Fibroblast of lung (primary cell): ENCODE measurements around the gene MCCC2. TPM values are rescaled to one million over a fixed set of nuclear protein-coding genes. Genes with fewer than 3 reads are reported as not detected.
"Not testable (repeated sequence)": the region's sequence is repeated elsewhere in the genome, so short reads cannot be mapped to it uniquely, and the experiment has no call there.

Source experiments
- DNase-seq, 2 donors: peaks; one replicate each; pipeline versions ENCODE4 v3.0.0 to v3.0.0-alpha.2; 2010; ENCODE audit warnings: low read depth in 2 of 2
- H2AFZ ChIP-seq: 2 replicates; pipeline ENCODE4 v1.5.1; 2012; ENCODE audit warnings: low read length, control low read depth, inconsistent platforms
- H3K27ac ChIP-seq: 2 replicates; pipeline ENCODE4 v1.5.1; 2011; ENCODE audit warnings: low read length, control low read depth; ENCODE audit not compliant: insufficient read depth
- H3K27me3 ChIP-seq: 2 replicates; pipeline ENCODE4 v1.5.1; 2011; ENCODE audit warnings: mild to moderate bottlenecking, low read length; ENCODE audit not compliant: control insufficient read depth, insufficient read depth
- H3K36me3 ChIP-seq: 2 replicates; pipeline ENCODE4 v1.5.1; 2011; ENCODE audit warnings: low read length; ENCODE audit not compliant: control insufficient read depth, insufficient read depth
- H3K4me1 ChIP-seq: 2 replicates; pipeline ENCODE4 v1.5.1; 2011; ENCODE audit warnings: low read length; ENCODE audit not compliant: control insufficient read depth, insufficient read depth; ENCODE audit errors: extremely low read depth
- H3K4me2 ChIP-seq: 2 replicates; pipeline ENCODE4 v1.5.1; 2011; ENCODE audit warnings: low read length, control low read depth; ENCODE audit not compliant: insufficient read depth; ENCODE audit errors: extremely low read depth
- H3K4me3 ChIP-seq, 4 experiments: fragments of 200-600 bp in 1 of 4; sonication (generic) in 1 of 4; replicated peaks in 1 of 4; 2 replicates each; pipeline ENCODE4 v1.5.1; 2011 to 2016; ENCODE audit warnings: low read length in 4 of 4, low read depth in 3 of 4, mild to moderate bottlenecking in 3 of 4, control low read depth in 2 of 4, inconsistent platforms in 1 of 4, mixed read lengths in 1 of 4; ENCODE audit not compliant: insufficient read depth in 1 of 4; ENCODE audit errors: control extremely low read depth in 1 of 4
- H3K79me2 ChIP-seq: 2 replicates; pipeline ENCODE4 v1.5.1; 2012; ENCODE audit warnings: mild to moderate bottlenecking, low read length, inconsistent platforms; ENCODE audit not compliant: control insufficient read depth, insufficient read depth
- H3K9ac ChIP-seq: 2 replicates; pipeline ENCODE4 v1.5.1; 2011; ENCODE audit warnings: mild to moderate bottlenecking, low read length, control low read depth; ENCODE audit not compliant: insufficient read depth
- H3K9me3 ChIP-seq: 2 replicates; pipeline ENCODE4 v1.5.1; 2012; ENCODE audit warnings: low read depth, low read length; ENCODE audit not compliant: control insufficient read depth, insufficient read depth
- H4K20me1 ChIP-seq: 2 replicates; pipeline ENCODE4 v1.5.1; 2011; ENCODE audit warnings: low read length; ENCODE audit not compliant: control insufficient read depth, insufficient read depth; ENCODE audit errors: extremely low read depth
- CTCF ChIP-seq, 2 donors: IDR thresholded peaks in 1 of 2; conservative IDR thresholded peaks in 1 of 2; 1 replicate in 1 of 2; 2 replicates in 1 of 2; pipeline ENCODE4 v1.5.1; 2011 to 2012; ENCODE audit warnings: low read length in 2 of 2, control low read depth in 1 of 2, inconsistent platforms in 1 of 2, low read depth in 1 of 2, mild to moderate bottlenecking in 1 of 2
- EZH2 ChIP-seq: IDR thresholded peaks from 2 replicates; pipeline ENCODE4 v1.5.1; 2012; ENCODE audit warnings: low read length, control low read depth, mild to moderate bottlenecking; ENCODE audit errors: missing control alignments
- polyA plus RNA-seq, 2 donors: library from polyadenylated mRNA; depleted of rRNA in 1 of 2; stranded (reverse) in 1 of 2; unstranded in 1 of 2; fragments of >200 nt; gene quantifications; 2 replicates each; pipeline ENCODE4 v1.2.1, GENCODE V29; 2011 to 2012; ENCODE audit warnings: missing spikeins in 1 of 2
- total RNA-seq: library from RNA; depleted of rRNA; stranded (reverse); fragments of >200 nt; gene quantifications from 2 replicates; pipeline ENCODE4 v1.2.1, GENCODE V29; 2014

The MCCC2 gene
- total and polyA plus RNA-seq, 2 donors (not counting 1 experiment from before 2014, with no cell fraction given) = 16.2 to 25.6 TPM

- Histone ChIP-seq H3K4me3 (no peak overlapping the region), H3K79me2 (no peaks in the 10 kb centered on the region), H3K4me2 (peak overlapping the region; percentile 71), H3K27ac (peak overlapping the region; percentile 46), H2AFZ (no peak overlapping the region), H3K4me1 (peaks cover 14% of the 10 kb centered on the region), H3K9me3 (no peaks in the 10 kb centered on the region), H4K20me1 (no peaks in the 10 kb centered on the region), H3K9ac (no peak overlapping the region), H3K27me3 (no peaks in the 10 kb centered on the region), H3K36me3 (no peaks in the 10 kb centered on the region)
- TF ChIP-seq CTCF (conservative IDR thresholded peaks at IDR 0.05 in 1 of 2, IDR thresholded peaks at IDR 0.05 in 1 of 2; ENCODE audit: low read depth in 1 of 2, low read length in 2 of 2) (peak; percentile 64 to 76), EZH2 (no peak)
- DNase-seq = peak; percentile 96 to 98
Measured at GRCh38 chr5:71601222-71602026, 14.3 kb downstream of the MCCC2 start.

DNA sequence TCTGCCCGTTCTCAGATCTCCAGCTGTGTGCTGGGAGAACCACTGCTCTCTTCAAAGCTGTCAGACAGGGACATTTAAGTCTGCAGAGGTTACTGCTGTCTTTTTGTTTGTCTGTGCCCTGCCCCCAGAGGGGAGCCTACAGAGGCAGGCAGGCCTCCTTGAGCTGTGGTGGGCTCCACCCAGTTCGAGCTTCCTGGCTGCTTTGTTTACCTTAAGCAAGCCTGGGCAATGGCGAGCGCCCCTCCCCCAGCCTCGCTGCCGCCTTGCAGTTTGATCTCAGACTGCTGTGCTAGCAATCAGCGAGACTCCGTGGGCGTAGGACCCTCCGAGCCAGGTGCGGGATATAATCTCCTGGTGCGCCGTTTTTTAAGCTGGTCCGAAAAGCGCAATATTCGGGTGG lies 22.8 kb downstream of the MCCC2 start:
- not testable (repeated sequence) for H3K4me2 ChIP-seq, H3K9ac ChIP-seq, H3K27ac ChIP-seq, H3K79me2 ChIP-seq, H3K4me3 ChIP-seq, H3K4me1 ChIP-seq, H3K27me3 ChIP-seq, H3K9me3 ChIP-seq, H4K20me1 ChIP-seq, H2AFZ ChIP-seq, H3K36me3 ChIP-seq, DNase-seq

DNA sequence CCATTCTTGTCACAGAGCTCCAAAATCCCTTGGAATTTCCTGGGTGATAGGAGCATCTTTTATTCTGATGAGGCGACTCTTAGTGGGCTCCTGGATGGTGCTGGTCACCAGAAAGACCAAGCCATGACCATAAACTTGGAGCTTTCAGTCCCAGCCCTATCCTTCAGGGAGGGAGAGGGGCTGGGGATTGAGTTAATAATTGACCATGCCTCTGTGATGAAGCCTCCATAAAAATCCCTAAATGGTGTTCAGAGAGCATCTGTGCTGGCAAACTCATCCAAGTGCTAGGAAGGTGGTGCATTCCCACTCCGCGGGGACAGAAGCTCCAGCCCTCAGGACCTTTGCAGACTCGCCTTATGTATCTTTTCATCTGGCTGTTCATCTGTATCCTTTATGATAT lies 28.7 kb downstream of the MCCC2 start:
- Histone ChIP-seq H3K79me2 (no peaks in the 10 kb centered on the region), H2AFZ (no peak overlapping the region), H4K20me1 (no peaks in the 10 kb centered on the region), H3K27me3 (no peaks in the 10 kb centered on the region), H3K4me3 (no peak overlapping the region), H3K9me3 (no peaks in the 10 kb centered on the region), H3K27ac (no peak overlapping the region), H3K9ac (no peak overlapping the region), H3K4me2 (no peak overlapping the region), H3K36me3 (no peaks in the 10 kb centered on the region), H3K4me1 (no peaks in the 10 kb centered on the region)
- DNase-seq = no peak
- TF ChIP-seq EZH2 (no peak), CTCF (conservative IDR thresholded peaks at IDR 0.05 in 1 of 2, IDR thresholded peaks at IDR 0.05 in 1 of 2; ENCODE audit: low read depth in 1 of 2, low read length in 2 of 2) (no peak)
